GM12878 (cell line): Measurements from ENCODE around the gene TPI1. TPM values are rescaled to one million over a fixed set of nuclear protein-coding genes. Genes with fewer than 3 reads are reported as not detected.

Experiments used
- ASH2L ChIP-seq: fragments of 300-600, 200-600 bp; sonication (generic); IDR thresholded peaks from 2 replicates; pipeline ENCODE4 v1.6.1; 2017; ENCODE audit warnings: low read depth, mild to moderate bottlenecking, borderline replicate concordance
- CHD1 ChIP-seq: IDR thresholded peaks from 2 replicates; pipeline ENCODE4 v1.6.1; 2012; ENCODE audit warnings: low read depth, low read length, improper control_type of control experiment
- EGR1 ChIP-seq, 2 experiments: IDR thresholded peaks; 1 replicate in 1 of 2; 2 replicates in 1 of 2; pipeline ENCODE4 v1.6.1; 2011 to 2012; ENCODE audit warnings: low read depth in 2 of 2, low read length in 2 of 2, borderline replicate concordance in 1 of 2, mild to moderate bottlenecking in 1 of 2, moderate library complexity in 1 of 2
- GABPA ChIP-seq: IDR thresholded peaks from 2 replicates; pipeline ENCODE4 v1.6.1; 2014; ENCODE audit warnings: antibody characterized with exemption, low read depth, mild to moderate bottlenecking, inconsistent platforms
- HDAC6 ChIP-seq: fragments of 200-600 bp; sonication (generic); IDR thresholded peaks from one replicate; pipeline ENCODE4 v1.8.0; 2017; ENCODE audit warnings: antibody characterized with exemption; ENCODE audit not compliant: unreplicated experiment
- JUNB ChIP-seq: IDR thresholded peaks from 2 replicates; pipeline ENCODE4 v1.6.1; 2016; ENCODE audit warnings: antibody characterized with exemption, mild to moderate bottlenecking
- KLF5 ChIP-seq: fragments of 450-650 bp; IDR thresholded peaks from 2 replicates; pipeline ENCODE4 v1.6.1; 2014; ENCODE audit warnings: mild to moderate bottlenecking; ENCODE audit not compliant: partially characterized antibody
- NFYB ChIP-seq: IDR thresholded peaks from 2 replicates; pipeline ENCODE4 v1.6.1; 2011; ENCODE audit warnings: low read depth, mild to moderate bottlenecking, low read length, improper control_type of control experiment, moderate library complexity; ENCODE audit not compliant: insufficient read depth
- NR2C2 ChIP-seq: IDR thresholded peaks from 2 replicates; pipeline ENCODE4 v1.6.1; 2011; ENCODE audit warnings: borderline replicate concordance, low read depth; ENCODE audit not compliant: control insufficient read depth, insufficient read length
- POLR2A ChIP-seq: IDR thresholded peaks from 2 replicates; pipeline ENCODE4 v1.6.1; 2011; ENCODE audit warnings: low read depth, mild to moderate bottlenecking, low read length
- RUNX3 ChIP-seq: IDR thresholded peaks from 2 replicates; pipeline ENCODE4 v1.6.1; 2012; ENCODE audit warnings: low read length, inconsistent platforms
- STAT3 ChIP-seq: IDR thresholded peaks from 2 replicates; pipeline ENCODE4 v1.6.1; 2011; ENCODE audit warnings: low read depth, low read length, improper control_type of control experiment
- SUZ12 ChIP-seq: fragments of 200-600 bp; sonication (generic); IDR thresholded peaks from one replicate; pipeline ENCODE4 v1.6.1; 2018; ENCODE audit warnings: antibody characterized with exemption, mild to moderate bottlenecking; ENCODE audit not compliant: unreplicated experiment
- TAF1 ChIP-seq: IDR thresholded peaks from 2 replicates; pipeline ENCODE4 v1.6.1; 2011; ENCODE audit warnings: mild to moderate bottlenecking, low read depth, low read length, borderline replicate concordance
- TBL1XR1 ChIP-seq: IDR thresholded peaks from 2 replicates; pipeline ENCODE4 v1.6.1; 2012; ENCODE audit warnings: low read depth, low read length, improper control_type of control experiment
- YY1 ChIP-seq: IDR thresholded peaks from 2 replicates; pipeline ENCODE4 v1.6.1; 2011; ENCODE audit warnings: low read depth, mild to moderate bottlenecking, low read length
- ZNF24 ChIP-seq: fragments of 450-650 bp; IDR thresholded peaks from 2 replicates; pipeline ENCODE4 v1.6.1; 2017; ENCODE audit warnings: antibody characterized with exemption, mild to moderate bottlenecking
- ZNF274 ChIP-seq: IDR thresholded peaks from one replicate; pipeline ENCODE4 v1.8.0; 2011; ENCODE audit not compliant: insufficient read length, insufficient read depth
- polyA plus RNA-seq, 11 experiments: library from polyadenylated mRNA; depleted of rRNA in 4 of 11; unstranded in 6 of 11; stranded (reverse) in 5 of 11; fragments of >200 nt; fragmentation: Nextera tagmentation in 4 of 11; fragmentation: Illumina TruSeq in 1 of 11; extraction: Ambion mirVana in 4 of 11; extraction: Trizol in 1 of 11; gene quantifications; 1 replicate in 1 of 11; 2 replicates in 10 of 11; pipeline versions ENCODE4 v1.2.1 to v1.2.3, GENCODE V29; 2011 to 2016; ENCODE audit warnings: inconsistent platforms in 2 of 11, missing spikeins in 2 of 11, low read depth in 1 of 11
- total RNA-seq, 4 experiments: library from RNA; depleted of rRNA in 3 of 4; stranded (reverse); fragments of >200 nt in 3 of 4; fragmentation: Illumina TruSeq in 1 of 4; extraction: Trizol in 1 of 4; gene quantifications; 2 replicates each; pipeline versions ENCODE4 v1.2.1 to v1.2.3, GENCODE V29; 2013 to 2021
- TF ChIP-seq, protein P1 (sequence below): IDR thresholded peaks from 2 replicates; pipeline ENCODE4 v1.6.1; 2011; ENCODE audit warnings: mild to moderate bottlenecking, low read depth, low read length, moderate library complexity; ENCODE audit not compliant: insufficient replicate concordance
- TF ChIP-seq, protein P2 (sequence below): fragments of 450-650 bp; formaldehyde crosslinking; IDR thresholded peaks from 2 replicates; pipeline ENCODE4 v1.5.0; 2022; ENCODE audit warnings: mild to moderate bottlenecking, missing genetic modification characterization
- TF ChIP-seq, protein P3 (sequence below): fragments of 150-350 bp; IDR thresholded peaks from 2 replicates; pipeline ENCODE4 v1.6.1; 2014; ENCODE audit warnings: mild to moderate bottlenecking, low read depth, low read length
- TF ChIP-seq, protein P4 (sequence below): fragments of 450-650 bp; IDR thresholded peaks from 2 replicates; pipeline ENCODE4 v1.6.1; 2018; ENCODE audit warnings: mild to moderate bottlenecking, low read depth, moderate library complexity; ENCODE audit not compliant: partially characterized antibody

Gene TPI1
- total and polyA plus RNA-seq, 10 of the 15 experiments (the other 5 are each of a cell fraction or from before 2014, with no cell fraction given) = 916 to 7,349 (median 1,677) TPM

DNA sequence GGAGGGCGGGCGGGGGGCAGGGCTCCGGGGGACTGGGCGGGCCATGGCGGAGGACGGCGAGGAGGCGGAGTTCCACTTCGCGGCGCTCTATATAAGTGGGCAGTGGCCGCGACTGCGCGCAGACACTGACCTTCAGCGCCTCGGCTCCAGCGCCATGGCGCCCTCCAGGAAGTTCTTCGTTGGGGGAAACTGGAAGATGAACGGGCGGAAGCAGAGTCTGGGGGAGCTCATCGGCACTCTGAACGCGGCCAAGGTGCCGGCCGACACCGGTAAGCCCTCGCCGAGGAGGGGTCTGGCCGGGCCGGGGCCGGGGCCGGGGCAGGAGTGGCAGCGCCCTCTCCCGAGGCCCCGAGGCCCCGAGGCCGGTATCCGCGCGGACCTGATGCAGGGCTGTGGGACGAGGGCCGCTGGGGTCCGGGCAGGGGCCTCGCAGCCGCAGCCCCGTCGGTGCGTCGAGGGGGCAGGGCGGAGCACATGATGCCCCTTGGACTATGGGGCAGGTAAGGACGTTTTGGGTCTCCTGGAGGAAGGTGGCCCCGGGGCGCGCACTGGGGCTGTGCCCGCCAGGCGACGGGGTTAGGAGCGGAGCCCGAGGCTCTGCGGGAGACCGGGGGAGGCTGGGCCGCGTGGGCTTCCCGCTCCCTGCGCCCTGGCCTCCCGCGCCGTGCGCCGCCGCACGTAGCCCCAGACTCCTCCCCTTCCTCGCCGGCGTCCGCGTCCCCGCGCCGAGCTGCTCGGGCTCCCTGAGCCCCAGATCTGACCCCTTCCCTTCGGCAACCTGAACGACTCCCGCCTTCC, at the start of gene TPI1 (continued):
- TF ChIP-seq, protein P1, sequence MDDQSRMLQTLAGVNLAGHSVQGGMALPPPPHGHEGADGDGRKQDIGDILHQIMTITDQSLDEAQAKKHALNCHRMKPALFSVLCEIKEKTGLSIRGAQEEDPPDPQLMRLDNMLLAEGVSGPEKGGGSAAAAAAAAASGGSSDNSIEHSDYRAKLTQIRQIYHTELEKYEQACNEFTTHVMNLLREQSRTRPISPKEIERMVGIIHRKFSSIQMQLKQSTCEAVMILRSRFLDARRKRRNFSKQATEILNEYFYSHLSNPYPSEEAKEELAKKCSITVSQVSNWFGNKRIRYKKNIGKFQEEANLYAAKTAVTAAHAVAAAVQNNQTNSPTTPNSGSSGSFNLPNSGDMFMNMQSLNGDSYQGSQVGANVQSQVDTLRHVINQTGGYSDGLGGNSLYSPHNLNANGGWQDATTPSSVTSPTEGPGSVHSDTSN = no peak
- no peak for TF ChIP-seq GABPA
- no peak for TF ChIP-seq ZNF274
- TF ChIP-seq KLF5 = peak; percentile 37
- no peak for TF ChIP-seq NFYB
- no peak for TF ChIP-seq ZNF24
- TF ChIP-seq, protein P2, sequence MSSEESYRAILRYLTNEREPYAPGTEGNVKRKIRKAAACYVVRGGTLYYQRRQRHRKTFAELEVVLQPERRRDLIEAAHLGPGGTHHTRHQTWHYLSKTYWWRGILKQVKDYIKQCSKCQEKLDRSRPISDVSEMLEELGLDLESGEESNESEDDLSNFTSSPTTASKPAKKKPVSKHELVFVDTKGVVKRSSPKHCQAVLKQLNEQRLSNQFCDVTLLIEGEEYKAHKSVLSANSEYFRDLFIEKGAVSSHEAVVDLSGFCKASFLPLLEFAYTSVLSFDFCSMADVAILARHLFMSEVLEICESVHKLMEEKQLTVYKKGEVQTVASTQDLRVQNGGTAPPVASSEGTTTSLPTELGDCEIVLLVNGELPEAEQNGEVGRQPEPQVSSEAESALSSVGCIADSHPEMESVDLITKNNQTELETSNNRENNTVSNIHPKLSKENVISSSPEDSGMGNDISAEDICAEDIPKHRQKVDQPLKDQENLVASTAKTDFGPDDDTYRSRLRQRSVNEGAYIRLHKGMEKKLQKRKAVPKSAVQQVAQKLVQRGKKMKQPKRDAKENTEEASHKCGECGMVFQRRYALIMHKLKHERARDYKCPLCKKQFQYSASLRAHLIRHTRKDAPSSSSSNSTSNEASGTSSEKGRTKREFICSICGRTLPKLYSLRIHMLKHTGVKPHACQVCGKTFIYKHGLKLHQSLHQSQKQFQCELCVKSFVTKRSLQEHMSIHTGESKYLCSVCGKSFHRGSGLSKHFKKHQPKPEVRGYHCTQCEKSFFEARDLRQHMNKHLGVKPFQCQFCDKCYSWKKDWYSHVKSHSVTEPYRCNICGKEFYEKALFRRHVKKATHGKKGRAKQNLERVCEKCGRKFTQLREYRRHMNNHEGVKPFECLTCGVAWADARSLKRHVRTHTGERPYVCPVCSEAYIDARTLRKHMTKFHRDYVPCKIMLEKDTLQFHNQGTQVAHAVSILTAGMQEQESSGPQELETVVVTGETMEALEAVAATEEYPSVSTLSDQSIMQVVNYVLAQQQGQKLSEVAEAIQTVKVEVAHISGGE (CRISPR knock-in tag) = no peak; the same call in 1 of the 2 replicates
- TF ChIP-seq POLR2A = peak; percentile 88
- TF ChIP-seq EGR1 (IDR thresholded peaks at IDR 0.05; ENCODE audit: borderline replicate concordance in 1 of 2, low read depth in 2 of 2, low read length in 2 of 2) = peak in 1 of 2 experiments; percentile 38; a peak in 1 of 3 replicates
- no peak for TF ChIP-seq TBL1XR1
- TF ChIP-seq CHD1 = no peak
- TF ChIP-seq STAT3 = no peak
- TF ChIP-seq, protein P3, sequence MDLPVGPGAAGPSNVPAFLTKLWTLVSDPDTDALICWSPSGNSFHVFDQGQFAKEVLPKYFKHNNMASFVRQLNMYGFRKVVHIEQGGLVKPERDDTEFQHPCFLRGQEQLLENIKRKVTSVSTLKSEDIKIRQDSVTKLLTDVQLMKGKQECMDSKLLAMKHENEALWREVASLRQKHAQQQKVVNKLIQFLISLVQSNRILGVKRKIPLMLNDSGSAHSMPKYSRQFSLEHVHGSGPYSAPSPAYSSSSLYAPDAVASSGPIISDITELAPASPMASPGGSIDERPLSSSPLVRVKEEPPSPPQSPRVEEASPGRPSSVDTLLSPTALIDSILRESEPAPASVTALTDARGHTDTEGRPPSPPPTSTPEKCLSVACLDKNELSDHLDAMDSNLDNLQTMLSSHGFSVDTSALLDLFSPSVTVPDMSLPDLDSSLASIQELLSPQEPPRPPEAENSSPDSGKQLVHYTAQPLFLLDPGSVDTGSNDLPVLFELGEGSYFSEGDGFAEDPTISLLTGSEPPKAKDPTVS = no peak
- no peak for TF ChIP-seq JUNB
- TF ChIP-seq RUNX3 = peak; percentile 45; the same call in 1 of the 2 replicates
- no peak for TF ChIP-seq SUZ12
- TF ChIP-seq, protein P4, sequence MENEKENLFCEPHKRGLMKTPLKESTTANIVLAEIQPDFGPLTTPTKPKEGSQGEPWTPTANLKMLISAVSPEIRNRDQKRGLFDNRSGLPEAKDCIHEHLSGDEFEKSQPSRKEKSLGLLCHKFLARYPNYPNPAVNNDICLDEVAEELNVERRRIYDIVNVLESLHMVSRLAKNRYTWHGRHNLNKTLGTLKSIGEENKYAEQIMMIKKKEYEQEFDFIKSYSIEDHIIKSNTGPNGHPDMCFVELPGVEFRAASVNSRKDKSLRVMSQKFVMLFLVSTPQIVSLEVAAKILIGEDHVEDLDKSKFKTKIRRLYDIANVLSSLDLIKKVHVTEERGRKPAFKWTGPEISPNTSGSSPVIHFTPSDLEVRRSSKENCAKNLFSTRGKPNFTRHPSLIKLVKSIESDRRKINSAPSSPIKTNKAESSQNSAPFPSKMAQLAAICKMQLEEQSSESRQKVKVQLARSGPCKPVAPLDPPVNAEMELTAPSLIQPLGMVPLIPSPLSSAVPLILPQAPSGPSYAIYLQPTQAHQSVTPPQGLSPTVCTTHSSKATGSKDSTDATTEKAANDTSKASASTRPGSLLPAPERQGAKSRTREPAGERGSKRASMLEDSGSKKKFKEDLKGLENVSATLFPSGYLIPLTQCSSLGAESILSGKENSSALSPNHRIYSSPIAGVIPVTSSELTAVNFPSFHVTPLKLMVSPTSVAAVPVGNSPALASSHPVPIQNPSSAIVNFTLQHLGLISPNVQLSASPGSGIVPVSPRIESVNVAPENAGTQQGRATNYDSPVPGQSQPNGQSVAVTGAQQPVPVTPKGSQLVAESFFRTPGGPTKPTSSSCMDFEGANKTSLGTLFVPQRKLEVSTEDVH = no peak
- TF ChIP-seq ASH2L = no peak
- TF ChIP-seq TAF1 = peak; percentile 97
- TF ChIP-seq HDAC6 = peak; percentile 61
- TF ChIP-seq YY1 = peak; percentile 90
- no peak for TF ChIP-seq NR2C2
